GM12874 (cell line): ENCODE measurements around the gene PALLD.

Experiments
- CTCF ChIP-seq: IDR thresholded peaks from 2 replicates; pipeline ENCODE4 v1.5.1; 2011; ENCODE audit warnings: low read depth, mild to moderate bottlenecking, control low read depth, low read length, moderate library complexity; ENCODE audit not compliant: insufficient read depth

PALLD gene

GRCh38 chr4:168840392-168840763 is 343.5 kb downstream of the PALLD start:
- no peak for TF ChIP-seq CTCF

GRCh38 chr4:168841000-168841671 is 344.3 kb downstream of the PALLD start:
- no peak for TF ChIP-seq CTCF

DNA sequence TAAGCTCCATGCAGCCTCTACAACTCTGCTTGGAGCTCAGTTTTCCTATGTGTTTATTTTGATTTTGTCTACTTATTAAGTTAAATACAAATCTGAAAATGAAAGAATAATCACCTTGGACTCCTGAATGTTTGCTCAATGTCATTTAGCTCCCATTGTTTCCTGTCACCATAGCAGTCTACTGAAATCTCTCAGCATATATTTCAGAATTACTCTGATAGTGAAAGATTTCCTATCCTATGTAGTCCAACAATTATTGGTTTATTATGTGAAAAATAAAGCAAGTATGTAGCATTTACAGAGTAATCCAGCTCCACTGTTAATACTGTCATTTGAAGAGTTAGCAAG is 344.8 kb downstream of the PALLD start:
- no peak for TF ChIP-seq CTCF

DNA sequence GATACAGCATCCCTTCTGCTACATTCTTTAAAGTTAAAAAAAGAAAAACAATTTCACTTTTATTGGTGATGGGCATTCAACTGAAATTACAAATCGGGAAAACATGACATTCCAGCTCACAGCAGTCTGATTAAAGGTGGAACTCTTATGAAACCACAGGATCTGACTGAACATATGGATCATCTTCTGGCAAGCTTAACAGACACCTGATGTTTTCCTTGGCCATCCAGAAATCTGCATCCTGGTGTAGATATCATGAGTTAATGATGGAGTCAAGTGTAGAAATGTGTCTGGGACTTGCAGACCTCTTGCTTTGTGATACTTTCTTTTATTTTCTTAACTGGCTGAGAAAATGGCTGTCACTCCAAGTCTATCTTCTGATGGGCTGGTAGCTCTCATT is 345.3 kb downstream of the PALLD start:
- TF ChIP-seq CTCF, result no peak

DNA sequence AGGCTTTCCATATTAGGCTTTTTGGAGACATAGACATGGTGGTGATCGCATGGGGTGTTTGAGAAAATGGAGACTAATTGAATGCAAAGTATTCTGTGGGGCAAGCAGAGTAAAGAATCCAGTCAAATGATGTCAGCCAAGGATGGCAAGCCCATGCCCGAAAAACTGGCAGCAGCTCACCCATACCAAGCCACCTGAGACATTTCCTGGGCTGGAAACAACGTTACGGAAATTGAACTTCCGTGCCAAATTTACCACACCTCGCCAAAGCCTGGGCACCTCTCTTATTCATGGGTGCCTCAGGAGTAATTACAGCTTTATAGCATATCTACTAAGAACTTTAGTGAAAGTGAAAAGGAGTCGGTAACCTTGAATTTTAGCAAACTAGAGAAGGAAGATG is 346.8 kb downstream of the PALLD start:
- no peak for TF ChIP-seq CTCF

- TF ChIP-seq CTCF, result no peak
Observed at GRCh38 chr4:168844353-168845049, 347.6 kb downstream of the PALLD start.

DNA sequence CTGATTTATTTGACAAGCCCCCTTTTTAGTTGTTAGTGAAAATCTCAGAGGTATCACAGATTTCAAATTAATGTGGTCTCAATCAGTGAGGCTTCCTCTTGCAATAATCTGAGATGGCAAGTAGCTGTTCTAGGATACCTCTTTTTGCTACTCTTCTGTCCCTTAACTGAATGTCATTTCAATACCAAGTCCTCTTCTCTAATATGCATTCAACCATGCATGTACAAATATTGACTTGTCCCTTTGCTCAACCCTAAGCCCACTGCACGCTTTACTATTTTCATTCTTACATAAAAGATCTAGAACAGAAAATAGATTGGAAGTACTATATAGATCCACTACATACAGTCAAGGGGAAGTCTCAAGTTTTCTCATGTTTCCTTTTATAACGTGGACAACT is 349.0 kb downstream of the PALLD start:
- no peak for TF ChIP-seq CTCF

DNA sequence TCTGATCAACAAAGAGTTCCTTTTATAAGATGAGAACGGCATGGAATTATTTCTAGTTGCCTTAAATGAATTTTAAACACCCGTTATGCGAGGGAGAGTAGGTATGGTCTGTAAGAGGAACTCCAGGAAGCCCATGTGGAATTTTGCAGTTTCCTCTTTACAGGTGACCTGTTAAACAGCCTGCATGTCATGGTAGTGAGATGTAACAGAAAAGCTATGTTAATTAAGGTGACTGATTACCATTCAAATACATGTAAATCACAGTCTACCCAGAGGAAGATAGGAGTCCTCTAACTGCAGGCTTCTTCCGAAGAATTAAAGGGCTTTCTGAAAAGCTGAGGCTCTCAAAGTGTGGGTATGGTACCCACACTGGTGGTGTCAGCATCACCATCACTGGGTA is 349.6 kb downstream of the PALLD start:
- TF ChIP-seq CTCF, result no peak
